Astrocyte (in vitro differentiated cells and primary cell): ENCODE results near the gene SNAPC4. TPM values are rescaled to one million over a fixed set of nuclear protein-coding genes. Genes with fewer than 3 reads are reported as not detected.

ENCODE experiments used
- DNase-seq: peaks from one replicate; pipeline ENCODE4 v3.0.0-alpha.2; 2010; ENCODE audit warnings: low read depth
- FAIRE-seq: peaks from 2 replicates; lab custom pipeline; 2011; peaks lifted over from hg19 to GRCh38; lab: Jason Lieb, UNC
- H2AFZ ChIP-seq: 2 replicates; pipeline ENCODE4 v1.6.0; 2012; ENCODE audit warnings: low read depth, low read length, inconsistent platforms
- H3K27ac ChIP-seq: 2 replicates; pipeline ENCODE4 v1.5.1; 2011; ENCODE audit warnings: low read depth, low read length, inconsistent platforms
- H3K27me3 ChIP-seq: 2 replicates; pipeline ENCODE4 v1.6.0; 2011; ENCODE audit warnings: low read length, inconsistent platforms; ENCODE audit not compliant: insufficient read depth
- H3K36me3 ChIP-seq: 2 replicates; pipeline ENCODE4 v1.5.1; 2011; ENCODE audit warnings: low read length, inconsistent platforms; ENCODE audit not compliant: insufficient read depth
- H3K4me1 ChIP-seq: 2 replicates; pipeline ENCODE4 v1.5.1; 2011; ENCODE audit warnings: low read length, inconsistent platforms; ENCODE audit not compliant: insufficient read depth
- H3K4me2 ChIP-seq: 2 replicates; pipeline ENCODE4 v1.6.0; 2012; ENCODE audit warnings: low read length, inconsistent platforms
- H3K4me3 ChIP-seq: 2 replicates; pipeline ENCODE4 v1.5.1; 2011; ENCODE audit warnings: low read depth, mild to moderate bottlenecking, low read length, inconsistent platforms; ENCODE audit not compliant: insufficient read depth
- H3K79me2 ChIP-seq: 2 replicates; pipeline ENCODE4 v1.6.0; 2012; ENCODE audit warnings: mild to moderate bottlenecking, low read length, inconsistent platforms; ENCODE audit not compliant: insufficient read depth
- H3K9ac ChIP-seq: 2 replicates; pipeline ENCODE4 v1.6.0; 2012; ENCODE audit warnings: mild to moderate bottlenecking, low read length, inconsistent platforms
- H3K9me3 ChIP-seq: 2 replicates; pipeline ENCODE4 v1.5.1; 2012; ENCODE audit warnings: low read depth, mild to moderate bottlenecking, low read length, inconsistent platforms; ENCODE audit not compliant: insufficient read depth
- H4K20me1 ChIP-seq: 2 replicates; pipeline ENCODE4 v1.6.0; 2012; ENCODE audit warnings: low read length, inconsistent platforms; ENCODE audit not compliant: insufficient read depth
- H3K27ac Mint-ChIP-seq: one replicate; pipeline ENCODE4 v1.8.0; 2021; ENCODE audit warnings: mild to moderate bottlenecking, mixed read lengths; ENCODE audit not compliant: unreplicated experiment
- H3K27me3 Mint-ChIP-seq: one replicate; pipeline ENCODE4 v1.8.0; 2021; ENCODE audit warnings: low read depth, mixed read lengths; ENCODE audit not compliant: unreplicated experiment
- H3K36me3 Mint-ChIP-seq: one replicate; pipeline ENCODE4 v1.8.0; 2021; ENCODE audit warnings: low read depth, mixed read lengths; ENCODE audit not compliant: unreplicated experiment
- H3K4me1 Mint-ChIP-seq: one replicate; pipeline ENCODE4 v1.8.0; 2021; ENCODE audit warnings: low read depth, mixed read lengths; ENCODE audit not compliant: unreplicated experiment
- H3K4me3 Mint-ChIP-seq: one replicate; pipeline ENCODE4 v1.8.0; 2021; ENCODE audit warnings: mild to moderate bottlenecking, moderate library complexity, mixed read lengths; ENCODE audit not compliant: unreplicated experiment
- H3K9me3 Mint-ChIP-seq: one replicate; pipeline ENCODE4 v1.8.0; 2021; ENCODE audit warnings: mild to moderate bottlenecking, mixed read lengths; ENCODE audit not compliant: unreplicated experiment
- CTCF ChIP-seq: IDR thresholded peaks from 2 replicates; pipeline ENCODE4 v1.5.1; 2011; ENCODE audit warnings: low read depth, mild to moderate bottlenecking, inconsistent platforms, low read length, moderate library complexity; ENCODE audit not compliant: insufficient read depth
- EZH2 ChIP-seq: IDR thresholded peaks from 2 replicates; pipeline ENCODE4 v1.6.1; 2012; ENCODE audit warnings: mild to moderate bottlenecking, low read length, inconsistent platforms; ENCODE audit not compliant: insufficient read depth
- total RNA-seq: library from RNA; stranded (reverse); gene quantifications from 2 replicates; pipeline ENCODE4 v1.2.1, GENCODE V29; 2021

SNAPC4 gene
- total RNA-seq, 1 donor from 2014 or later = 18.6 TPM

GRCh38 chr9:136447173-136447778, 47.3 kb upstream of the SNAPC4 start:
- no peak overlapping the region for H3K4me2 ChIP-seq
- peaks cover 74% of the 10 kb centered on the region for H4K20me1 ChIP-seq
- DNase-seq (no peak), FAIRE-seq (no peak)
- no peaks in the 10 kb centered on the region for H3K27me3 Mint-ChIP-seq
- no peaks in the 10 kb centered on the region for H3K9me3 ChIP-seq
- peaks cover 51% of the 10 kb centered on the region for H3K36me3 ChIP-seq
- H3K4me3 ChIP-seq = no peak overlapping the region
- peaks cover 7% of the 10 kb centered on the region for H3K79me2 ChIP-seq
- no peak overlapping the region for H3K27ac ChIP-seq
- H3K4me1 ChIP-seq = peaks cover 6% of the 10 kb centered on the region
- H3K27ac Mint-ChIP-seq = no peak overlapping the region
- peaks cover 15% of the 10 kb centered on the region for H3K36me3 Mint-ChIP-seq
- no peaks in the 10 kb centered on the region for H3K27me3 ChIP-seq
- no peak overlapping the region for H3K9ac ChIP-seq
- no peak overlapping the region for H3K4me3 Mint-ChIP-seq
- no peaks in the 10 kb centered on the region for H3K4me1 Mint-ChIP-seq
- H3K9me3 Mint-ChIP-seq = no peaks in the 10 kb centered on the region
- no peak overlapping the region for H2AFZ ChIP-seq
- TF ChIP-seq EZH2 = no peak
- TF ChIP-seq CTCF = no peak

- H2AFZ ChIP-seq = no peak overlapping the region
- peaks cover 46% of the 10 kb centered on the region for H3K36me3 ChIP-seq
- H3K27me3 Mint-ChIP-seq = no peaks in the 10 kb centered on the region
Observed at GRCh38 chr9:136445799-136446198, 45.8 kb upstream of the SNAPC4 start.

More at GRCh38 chr9:136445799-136446198, 45.8 kb upstream of the SNAPC4 start:
- H3K79me2 ChIP-seq = peaks cover 7% of the 10 kb centered on the region
- Mint-ChIP-seq H3K9me3 (no peaks in the 10 kb centered on the region), H3K27ac (no peak overlapping the region), H3K4me1 (peaks cover 7% of the 10 kb centered on the region), H3K36me3 (peaks cover 15% of the 10 kb centered on the region), H3K4me3 (no peak overlapping the region)
- FAIRE-seq (no peak), DNase-seq (no peak)
- H3K27ac ChIP-seq = no peak overlapping the region
- H3K4me2 ChIP-seq = no peak overlapping the region
- peaks cover 80% of the 10 kb centered on the region for H4K20me1 ChIP-seq
- no peaks in the 10 kb centered on the region for H3K9me3 ChIP-seq
- no peak overlapping the region for H3K9ac ChIP-seq
- no peaks in the 10 kb centered on the region for H3K27me3 ChIP-seq
- peaks cover 21% of the 10 kb centered on the region for H3K4me1 ChIP-seq
- TF ChIP-seq EZH2 (no peak), CTCF (no peak)
- no peak overlapping the region for H3K4me3 ChIP-seq
